Right ventricle myocardium superior (tissue), 1 donor: ENCODE measurements around the gene ZSWIM7. TPM values are rescaled to one million over a fixed set of nuclear protein-coding genes. Genes with fewer than 3 reads are reported as not detected.
"Not testable (repeated sequence)": the region's sequence is repeated elsewhere in the genome, so short reads cannot be mapped to it uniquely, and the experiment has no call there.

Experiments used
- ATAC-seq: fragments of 200-7000 bp; cut with Tn5 transposase; one replicate; pipeline ENCODE4 v1.9.1; 2020; ENCODE audit warnings: mild to moderate bottlenecking; ENCODE audit not compliant: poor library complexity
- DNase-seq: peaks from one replicate; pipeline ENCODE4 v3.0.0-alpha.2; 2020
- intact Hi-C: fragments of 100-400 bp; cut with DNase I; formaldehyde crosslinking; loops from one replicate; pipeline ENCODE4 v1.11.2; 2022
- total RNA-seq: library from RNA; stranded (reverse); fragmentation: NEBNext Ultra II Directional; extraction: Animal tissue kit (Norgen Biotek cat#: 25700); gene quantifications from one replicate; pipeline ENCODE4 v1.2.1, GENCODE V29; 2021
- donor health status: DM: no; HTN: yes; CAD: no; lungs with severe emphysema.

Gene ZSWIM7
- total RNA-seq, 1 donor from 2014 or later: 21.0 TPM

DNA sequence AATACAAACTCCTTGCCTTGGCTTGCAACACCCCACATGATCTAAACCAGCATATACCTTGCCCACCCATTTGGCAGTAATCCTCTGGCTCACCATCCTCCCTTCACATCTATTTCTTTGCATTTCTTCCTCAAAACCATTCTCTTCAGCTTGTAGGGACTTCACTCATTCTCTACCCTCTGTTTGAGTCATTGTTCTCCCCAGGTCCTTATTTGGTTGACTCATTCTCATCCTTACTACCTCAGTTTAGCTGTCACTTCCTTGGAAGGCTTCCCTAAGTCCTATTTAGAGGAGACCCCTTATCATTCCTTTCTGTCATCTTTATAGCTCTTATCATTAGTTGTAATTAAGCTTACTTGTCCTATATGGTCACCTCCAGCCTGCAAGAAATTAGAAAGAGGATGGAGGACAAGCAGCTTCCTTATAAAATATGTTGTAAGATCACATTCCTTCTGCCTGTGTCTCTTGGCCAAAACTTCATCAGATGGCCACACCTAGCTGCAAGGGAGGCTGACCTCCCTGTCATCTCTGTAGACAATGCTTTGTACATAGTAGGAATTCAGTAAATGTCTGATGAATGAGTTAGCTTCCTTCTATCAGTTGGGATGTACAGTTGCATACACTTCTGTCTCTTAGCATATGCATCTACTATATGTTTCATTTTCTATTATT, 1.9 kb upstream of the ZSWIM7 start:
- no peak for ATAC-seq
- no peak for DNase-seq
- intact Hi-C loops: no loop called here

DNA sequence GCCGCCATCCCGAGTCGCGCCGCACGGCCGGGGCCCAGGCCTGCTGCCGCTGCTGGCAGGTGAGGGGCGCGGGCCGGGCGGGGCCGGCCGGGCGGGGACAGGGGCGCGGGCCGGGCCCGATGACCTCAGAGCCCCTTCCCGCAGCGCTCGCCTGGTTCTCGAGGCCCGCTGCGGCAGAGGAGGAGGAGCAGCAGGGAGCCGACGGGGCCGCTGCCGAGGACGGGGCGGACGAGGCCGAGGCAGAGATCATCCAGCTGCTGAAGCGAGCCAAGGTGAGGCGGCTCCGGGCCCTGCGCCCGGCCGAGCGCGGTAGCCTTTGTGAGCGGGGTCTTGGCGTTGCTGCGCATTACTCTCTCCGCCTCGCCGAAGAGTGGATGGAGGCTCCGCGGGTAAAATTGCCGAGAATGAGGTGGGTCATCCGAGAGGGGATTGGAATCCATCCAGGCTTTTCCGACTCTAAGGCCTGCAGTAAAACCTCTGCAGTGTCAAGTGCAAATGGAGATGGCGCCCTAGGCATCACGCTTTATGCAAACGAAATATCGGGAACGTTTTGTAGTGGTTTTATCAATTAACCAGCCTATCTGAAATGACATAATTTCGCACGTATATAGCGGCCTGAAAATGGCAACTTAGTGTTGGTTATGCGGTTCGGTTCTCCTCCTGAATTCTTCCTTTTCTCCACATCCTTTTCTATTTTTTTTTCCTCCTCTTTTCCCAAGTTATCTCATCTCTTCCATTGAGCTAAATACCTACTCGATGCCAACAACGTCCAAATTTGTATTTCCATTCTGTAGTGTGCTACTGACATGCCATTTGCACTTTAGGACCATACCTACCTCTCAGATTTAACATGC, 697 bp upstream of the ZSWIM7 start:
- intact Hi-C loops: loop anchor here (5.0 to 10.0 kb wide), 2 partner anchors 55 to 173 kb away; partner anchors contain the start of gene ADORA2B
- DNase-seq (peak; percentile 52), ATAC-seq (peak; percentile 5)

DNA sequence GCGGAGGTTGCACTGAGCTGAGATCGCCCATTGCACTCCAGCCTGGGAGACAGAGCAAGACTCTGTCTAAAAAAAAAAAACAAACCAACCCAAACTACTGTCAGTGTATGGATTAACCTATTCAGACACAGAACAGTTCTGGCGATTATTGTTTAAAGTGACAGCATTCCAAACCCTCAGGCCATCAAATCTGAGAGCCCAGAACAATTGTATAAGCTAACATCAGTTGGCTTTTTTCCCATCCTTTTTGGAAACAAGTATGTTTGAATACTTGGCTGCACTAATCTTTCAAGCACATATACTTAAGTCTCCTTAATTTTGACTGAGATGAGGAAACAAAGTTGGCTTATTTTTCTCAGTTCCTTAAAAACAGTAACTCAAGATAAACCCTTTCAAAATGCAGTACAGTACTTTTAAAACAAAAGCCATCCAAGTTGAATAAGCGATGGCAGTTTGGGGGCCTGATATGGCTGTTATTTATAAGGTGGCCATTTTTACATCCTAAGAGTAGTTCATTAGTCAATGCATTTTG, 1.4 kb downstream of the ZSWIM7 start:
- intact Hi-C loops: loop anchor here (5.0 to 10.0 kb wide), 2 partner anchors 53 to 171 kb away; partner anchors contain the start of gene ADORA2B
- DNase-seq (no peak), ATAC-seq (no peak)

- ATAC-seq: no peak
- intact Hi-C loops: loop anchor here (5.0 to 10.0 kb wide), 2 partner anchors 52 to 169 kb away; partner anchors contain the start of gene ADORA2B
Observed at GRCh38 chr17:15996322-15996721, 3.2 kb downstream of the ZSWIM7 start.

DNA sequence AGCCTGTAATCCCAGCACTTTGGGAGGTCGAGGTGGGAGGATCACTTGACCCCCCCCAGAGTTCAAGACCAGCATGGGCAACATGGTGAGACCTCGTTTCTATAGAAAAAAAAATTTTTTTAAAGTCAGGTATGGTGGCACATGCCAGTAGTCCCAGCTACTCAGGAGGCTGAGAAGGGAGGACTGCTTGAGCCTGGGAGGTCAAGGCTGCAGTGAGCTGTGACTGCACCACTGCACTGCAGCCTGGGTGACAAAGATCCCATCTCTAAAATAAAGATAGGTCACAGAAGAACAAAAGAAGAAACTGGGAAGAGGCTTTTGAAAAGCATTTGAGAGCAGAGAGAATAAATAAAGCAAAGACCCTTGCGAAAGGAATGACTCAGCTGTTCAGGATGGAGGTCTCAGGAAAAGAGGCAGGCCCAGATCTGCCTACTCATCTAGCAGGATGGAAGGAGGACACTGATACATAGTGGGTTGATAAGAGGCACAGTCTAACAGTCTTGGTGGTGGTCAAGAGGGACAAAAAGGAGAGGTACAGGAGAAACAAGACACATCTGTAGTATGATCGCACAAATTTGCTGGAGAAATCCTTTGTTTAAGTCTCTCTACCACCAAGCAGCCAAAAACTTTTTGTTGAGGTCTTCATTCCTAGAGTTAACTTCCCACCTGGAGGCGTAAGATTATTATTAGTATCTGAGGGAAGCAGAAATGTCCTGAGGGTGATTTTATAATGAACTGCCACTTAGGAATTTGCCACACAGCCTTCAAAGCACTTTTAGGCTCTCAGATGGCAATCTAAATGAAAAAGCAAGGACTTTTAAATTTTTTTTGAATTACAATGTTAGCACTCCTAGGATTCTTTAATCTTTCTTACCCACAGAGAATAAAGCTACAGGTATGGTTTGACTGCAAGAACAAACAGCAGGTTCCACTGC, 17.6 kb downstream of the ZSWIM7 start:
- intact Hi-C loops: no loop called here
- ATAC-seq: no peak
- DNase-seq: no peak

More at GRCh38 chr17:15996322-15996721, 3.2 kb downstream of the ZSWIM7 start:
- no peak for DNase-seq

DNA sequence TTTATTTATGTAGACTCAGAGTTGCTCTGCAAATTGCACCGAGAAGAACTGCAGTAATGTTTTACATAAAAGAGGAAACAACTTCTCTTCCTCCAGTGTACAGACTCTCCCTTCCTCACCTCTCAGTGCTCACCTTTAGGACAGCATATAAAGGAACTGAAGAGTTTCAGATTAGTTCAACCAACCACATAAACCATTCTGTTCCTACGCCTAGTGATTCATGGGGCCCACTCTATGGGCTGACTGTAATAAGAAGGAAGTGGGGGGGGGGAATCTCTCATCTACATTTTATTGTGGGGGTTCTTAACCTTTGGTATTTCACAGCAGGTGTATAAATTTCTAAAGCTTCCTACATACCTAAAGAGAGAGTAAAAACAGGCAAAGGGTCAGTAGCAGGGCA, 18.3 kb downstream of the ZSWIM7 start:
- ATAC-seq: no peak
- no peak for DNase-seq
- intact Hi-C loops: no loop called here

GRCh38 chr17:15979013-15979412, 20.5 kb downstream of the ZSWIM7 start:
- ATAC-seq, intact Hi-C loops, DNase-seq: not testable (repeated sequence)

- no peak for ATAC-seq
Observed at GRCh38 chr17:15978606-15979005, 20.9 kb downstream of the ZSWIM7 start.

DNA sequence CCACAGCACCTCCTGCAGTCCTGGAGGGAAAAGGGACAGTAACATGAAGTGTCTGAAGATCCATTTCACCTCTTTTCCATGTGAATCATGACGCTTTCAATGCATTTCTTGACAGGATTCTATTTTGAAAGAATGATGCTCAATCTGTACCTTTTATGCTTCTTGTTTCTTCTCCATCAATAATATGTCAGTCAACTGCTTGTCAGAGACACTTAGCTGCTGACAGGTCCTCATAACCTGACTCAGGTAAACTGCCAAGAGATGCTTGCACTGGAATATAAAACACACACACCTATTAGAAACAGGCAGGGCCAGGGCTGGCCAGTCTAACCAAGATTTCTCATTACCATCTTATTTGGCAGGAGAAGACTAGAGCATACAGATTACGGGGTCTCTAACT, 21.6 kb downstream of the ZSWIM7 start:
- no peak for ATAC-seq
- intact Hi-C loops: no loop called here

More at GRCh38 chr17:15978606-15979005, 20.9 kb downstream of the ZSWIM7 start:
- no peak for DNase-seq
- intact Hi-C loops: no loop called here

DNA sequence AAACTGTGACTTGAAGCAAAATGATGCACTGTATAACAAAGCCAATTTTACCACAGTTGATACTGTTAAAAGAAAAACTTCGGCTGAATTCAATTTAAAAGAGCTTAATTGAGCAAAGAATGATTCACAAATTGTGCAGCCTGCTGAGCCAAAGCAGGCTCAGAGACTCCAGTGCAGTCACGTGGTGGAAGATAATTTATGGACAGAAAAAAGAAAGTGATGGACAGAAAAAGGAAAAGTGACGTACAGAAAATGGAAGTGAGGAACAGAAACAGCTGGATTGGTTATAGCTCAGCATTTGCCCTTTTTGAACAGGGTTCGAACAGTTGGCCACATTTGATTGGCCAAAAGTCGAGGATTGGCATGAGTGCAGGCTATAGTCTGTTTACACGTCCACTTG, 25.7 kb downstream of the ZSWIM7 start:
- DNase-seq (no peak), ATAC-seq (no peak)
- intact Hi-C loops: no loop called here

More for the DNA sequence above, 21.6 kb downstream of the ZSWIM7 start:
- DNase-seq: no peak

- ATAC-seq: no peak
- no peak for DNase-seq
- intact Hi-C loops: no loop called here
Observed at GRCh38 chr17:15973016-15973415, 26.5 kb downstream of the ZSWIM7 start.

- ATAC-seq (no peak), DNase-seq (no peak)
- intact Hi-C loops: no loop called here
Observed at GRCh38 chr17:15972497-15972951, 27.0 kb downstream of the ZSWIM7 start.

- ATAC-seq (no peak), DNase-seq (no peak)
- intact Hi-C loops: no loop called here
Observed at GRCh38 chr17:15971882-15972281, 27.6 kb downstream of the ZSWIM7 start.

DNA sequence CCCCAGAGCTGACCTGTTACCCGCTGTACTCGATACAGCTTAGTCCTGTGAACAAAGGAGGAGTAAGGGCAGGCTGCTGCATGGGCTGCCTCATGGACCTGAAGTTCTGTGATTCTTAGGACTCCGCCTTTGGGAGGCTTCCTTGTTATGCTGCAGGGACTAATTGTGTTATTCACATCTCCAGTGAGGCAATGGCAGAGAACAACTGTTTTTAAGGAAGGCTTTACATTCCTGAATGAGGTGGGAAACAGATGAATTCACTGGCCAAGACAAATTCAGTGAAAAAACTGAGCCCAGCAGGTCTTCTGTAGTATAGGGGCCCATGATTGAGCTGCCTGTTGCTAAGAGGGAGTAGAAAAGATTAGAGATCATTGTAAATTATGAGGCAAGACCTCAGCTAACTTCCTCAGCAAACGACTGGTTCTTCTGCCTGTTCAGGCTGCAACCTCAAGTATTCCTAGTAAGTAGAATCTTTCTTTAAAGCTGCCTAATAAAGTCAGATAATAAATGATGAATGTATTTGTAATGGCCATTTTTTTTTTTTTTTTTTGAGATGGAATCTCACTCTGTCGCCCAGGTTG, 28.3 kb downstream of the ZSWIM7 start:
- DNase-seq (no peak), ATAC-seq (no peak)
- intact Hi-C loops: no loop called here

- intact Hi-C loops: no loop called here
- DNase-seq (no peak), ATAC-seq (no peak)
Observed at GRCh38 chr17:15970500-15970899, 29.0 kb downstream of the ZSWIM7 start.

DNA sequence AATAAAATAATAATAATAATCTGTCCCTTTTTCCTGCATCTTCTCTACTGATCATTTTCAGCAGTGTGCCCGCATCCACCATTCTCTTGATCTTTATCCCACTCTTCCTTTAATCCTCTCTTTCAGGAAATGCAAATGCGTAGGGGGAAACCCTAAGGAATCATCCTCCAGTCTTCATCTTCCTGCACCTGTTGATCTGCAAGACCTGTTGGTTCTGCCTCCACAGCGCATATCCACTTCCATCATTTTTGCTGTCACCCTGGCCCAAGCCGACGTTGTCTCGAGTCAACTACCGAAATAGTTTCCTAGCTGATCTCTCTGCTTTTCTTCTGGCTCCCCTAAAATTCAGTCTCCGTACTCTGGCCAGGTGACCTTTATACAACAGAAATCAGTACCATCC, 30.0 kb downstream of the ZSWIM7 start:
- DNase-seq (no peak), ATAC-seq (no peak)
- intact Hi-C loops: no loop called here

- ATAC-seq: no peak
- intact Hi-C loops: no loop called here
Observed at GRCh38 chr17:15967706-15968399, 31.7 kb downstream of the ZSWIM7 start.

GRCh38 chr17:15966879-15967248, 32.6 kb downstream of the ZSWIM7 start:
- DNase-seq (no peak), ATAC-seq (peak; percentile 46)
- intact Hi-C loops: no loop called here

More at GRCh38 chr17:15967706-15968399, 31.7 kb downstream of the ZSWIM7 start:
- DNase-seq: no peak
